Urinary bladder (tissue), 4 donors: ENCODE results near the gene ERCC4. TPM values are rescaled to one million over a fixed set of nuclear protein-coding genes. Genes with fewer than 3 reads are reported as not detected.

Experiments used
- DNase-seq: peaks from one replicate; pipeline ENCODE4 v3.0.0-alpha.2; 2015; ENCODE audit errors: extremely low spot score
- H3K27ac ChIP-seq: one replicate; pipeline ENCODE4 v1.5.1; 2013; ENCODE audit warnings: low read depth, mild to moderate bottlenecking, moderate library complexity
- H3K36me3 ChIP-seq: one replicate; pipeline ENCODE4 v1.6.1; 2013; ENCODE audit warnings: mild to moderate bottlenecking, moderate library complexity; ENCODE audit not compliant: insufficient read depth
- H3K4me1 ChIP-seq: one replicate; pipeline ENCODE4 v1.6.1; 2013; ENCODE audit warnings: mild to moderate bottlenecking, moderate library complexity; ENCODE audit not compliant: insufficient read depth
- H3K4me3 ChIP-seq: one replicate; pipeline ENCODE4 v1.5.1; 2013; ENCODE audit warnings: low read depth, low read length
- WGBS: extraction: QIAGEN DNeasy Blood & Tissue Kit; methylation state at CpG from one replicate; pipeline ENCODE4 v1.1.7; 2013; 5-methylcytosine and 5-hydroxymethylcytosine counted together
- polyA plus RNA-seq: library from polyadenylated mRNA; stranded (reverse); fragments of 200-250 nt; gene quantifications from one replicate; pipeline ENCODE4 v1.2.3, GENCODE V29; 2013
- total RNA-seq: library from RNA; depleted of rRNA; stranded (reverse); fragments of >200 nt; gene quantifications from one replicate; pipeline ENCODE4 v1.2.3, GENCODE V29; 2014
- donor health status: healthy with polysubstance abuse.
- donor health status: healthy.

The ERCC4 gene
- total and polyA plus RNA-seq, 2 donors: 5.2 to 18.4 TPM

DNA sequence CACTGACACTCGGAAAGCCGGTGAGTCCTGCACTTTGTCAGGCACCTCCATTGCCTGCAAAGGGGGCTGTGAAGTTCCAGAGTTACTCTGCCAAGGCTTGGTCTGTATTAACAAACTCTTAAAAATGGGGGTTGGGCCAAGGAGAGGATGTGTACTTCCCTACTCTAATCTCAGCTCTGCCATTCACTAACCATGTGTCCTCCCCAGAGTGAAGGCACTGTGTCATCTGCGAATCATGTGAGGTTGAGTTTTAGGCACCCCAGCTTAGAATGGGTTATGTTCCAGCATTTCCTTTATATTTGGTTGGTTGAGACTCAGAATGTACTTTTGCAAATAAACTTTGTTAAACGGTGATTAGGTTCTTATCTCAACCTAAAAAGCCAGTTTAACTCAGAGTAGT, 24.9 kb downstream of the ERCC4 start:
- peaks cover 2% of the 10 kb centered on the region for H3K36me3 ChIP-seq
- DNase-seq: no peak
- WGBS: 71% methylated on average over 4 of the region's 4 CpGs

DNA sequence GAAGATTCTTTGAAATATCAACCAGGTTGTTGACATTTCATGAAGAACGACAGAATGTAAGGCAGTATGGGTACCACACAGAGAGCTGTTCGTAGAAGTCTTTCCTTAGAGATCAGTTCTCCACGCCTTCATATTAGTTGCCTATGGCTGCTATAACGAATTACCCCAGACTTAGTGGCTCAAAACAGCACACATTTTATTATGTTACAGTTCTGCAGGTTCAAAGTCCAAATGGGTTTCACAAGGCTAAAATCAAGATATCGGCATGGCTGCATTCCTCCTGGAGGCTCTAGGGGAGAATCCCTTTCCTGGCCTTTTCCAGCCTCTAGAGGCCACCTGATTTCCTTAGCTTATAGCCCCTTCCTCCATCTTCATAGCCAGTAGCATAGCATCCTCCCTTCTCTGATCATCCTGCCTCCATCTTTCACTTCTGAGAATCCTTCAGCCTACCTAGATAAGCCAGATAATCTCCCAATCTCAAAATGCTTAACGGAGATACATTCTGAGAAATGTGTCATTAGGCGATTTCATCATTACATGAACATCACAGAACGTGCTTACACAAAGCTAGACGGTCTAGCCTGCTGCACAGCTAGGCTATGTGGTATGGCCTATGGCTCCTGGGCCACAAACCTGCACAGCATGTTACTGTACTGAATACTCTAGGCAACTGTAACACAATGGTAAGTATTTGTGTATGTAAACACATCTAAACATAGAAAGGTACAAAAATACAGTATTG, 26.0 kb downstream of the ERCC4 start:
- DNase-seq: no peak
- H3K27ac ChIP-seq: no peak overlapping the region
- H3K36me3 ChIP-seq: peaks cover 2% of the 10 kb centered on the region
- 97% methylated on average over 9 of the region's 9 CpGs for WGBS
- H3K4me1 ChIP-seq: no peaks in the 10 kb centered on the region
- no peak overlapping the region for H3K4me3 ChIP-seq

More for the DNA sequence above, 24.9 kb downstream of the ERCC4 start:
- H3K4me1 ChIP-seq: no peaks in the 10 kb centered on the region
- no peak overlapping the region for H3K27ac ChIP-seq
- no peak overlapping the region for H3K4me3 ChIP-seq

DNA sequence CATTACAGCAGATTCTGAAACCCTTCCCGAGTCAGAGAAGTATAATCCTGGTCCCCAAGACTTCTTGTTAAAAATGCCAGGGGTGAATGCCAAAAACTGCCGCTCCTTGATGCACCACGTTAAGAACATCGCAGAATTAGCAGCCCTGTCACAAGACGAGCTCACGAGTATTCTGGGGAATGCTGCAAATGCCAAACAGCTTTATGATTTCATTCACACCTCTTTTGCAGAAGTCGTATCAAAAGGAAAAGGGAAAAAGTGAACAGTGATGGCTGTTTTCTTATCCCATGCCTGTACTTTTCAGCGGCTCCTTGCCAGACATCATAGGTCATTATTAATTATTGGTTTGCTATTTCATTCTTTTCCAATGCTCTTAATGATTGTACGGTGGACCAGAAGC, 28.1 kb downstream of the ERCC4 start:
- DNase-seq: no peak
- H3K4me1 ChIP-seq: no peaks in the 10 kb centered on the region
- 71% methylated on average over 9 of the region's 9 CpGs for WGBS
- H3K4me3 ChIP-seq: no peak overlapping the region
- no peak overlapping the region for H3K27ac ChIP-seq
- H3K36me3 ChIP-seq: peaks cover 2% of the 10 kb centered on the region

DNA sequence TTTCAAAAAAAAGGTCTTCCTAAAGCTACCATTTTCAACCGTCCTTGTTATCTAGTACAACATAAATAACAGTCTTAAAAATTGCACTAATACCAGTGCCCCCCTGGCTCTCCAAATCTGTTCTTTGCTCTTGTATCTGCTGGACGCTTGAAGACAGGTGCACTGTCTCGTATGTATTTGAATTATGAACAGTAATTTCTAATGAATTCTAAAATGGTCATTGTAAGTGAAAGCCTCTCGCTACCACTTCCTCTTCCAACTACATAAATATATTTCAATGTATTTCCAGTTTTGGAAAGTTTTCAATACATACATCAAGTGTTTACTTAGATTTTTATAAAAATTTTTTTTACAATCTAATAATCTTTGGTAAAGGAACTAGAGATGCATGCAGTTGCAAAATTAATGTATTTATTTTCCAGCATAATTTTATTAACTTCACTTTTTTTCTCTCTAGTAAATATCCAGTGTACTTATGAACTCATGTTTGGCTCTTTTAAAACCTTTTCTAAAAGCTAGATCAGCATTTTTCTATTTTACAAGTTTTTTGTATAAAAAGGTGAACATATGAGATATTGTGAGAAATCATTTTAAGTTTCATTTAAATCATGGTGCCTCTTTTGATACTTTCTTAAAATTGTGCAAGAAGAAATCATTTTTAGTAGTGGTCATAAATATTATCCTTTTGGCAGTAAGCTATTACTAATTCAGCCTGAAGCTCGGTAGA, 31.0 kb downstream of the ERCC4 start:
- no peaks in the 10 kb centered on the region for H3K4me1 ChIP-seq
- H3K36me3 ChIP-seq: peaks cover 2% of the 10 kb centered on the region
- WGBS: 78% methylated on average over 5 of the region's 5 CpGs
- no peak for DNase-seq
- H3K4me3 ChIP-seq: no peak overlapping the region
- no peak overlapping the region for H3K27ac ChIP-seq

DNA sequence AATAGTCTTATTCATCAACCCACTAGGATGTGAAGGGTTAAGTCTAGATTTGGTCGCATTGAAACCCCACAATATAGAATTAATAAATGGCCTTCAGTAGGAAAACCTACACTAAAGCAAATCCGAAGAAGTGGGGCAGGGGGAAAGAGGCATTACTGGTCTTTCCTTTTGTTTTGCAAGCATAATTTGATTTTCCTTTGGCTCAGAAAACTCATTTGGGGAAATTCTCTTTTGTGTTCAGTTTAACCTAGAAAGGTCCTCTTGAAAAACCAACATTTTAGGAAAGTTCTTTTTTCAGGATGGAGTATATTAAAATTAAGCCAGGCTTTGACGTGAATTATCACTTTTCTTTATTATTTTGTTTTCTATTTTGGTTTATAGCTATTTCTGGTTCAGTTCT, 31.7 kb downstream of the ERCC4 start:
- WGBS: 59% methylated on average over 3 of the region's 3 CpGs

DNA sequence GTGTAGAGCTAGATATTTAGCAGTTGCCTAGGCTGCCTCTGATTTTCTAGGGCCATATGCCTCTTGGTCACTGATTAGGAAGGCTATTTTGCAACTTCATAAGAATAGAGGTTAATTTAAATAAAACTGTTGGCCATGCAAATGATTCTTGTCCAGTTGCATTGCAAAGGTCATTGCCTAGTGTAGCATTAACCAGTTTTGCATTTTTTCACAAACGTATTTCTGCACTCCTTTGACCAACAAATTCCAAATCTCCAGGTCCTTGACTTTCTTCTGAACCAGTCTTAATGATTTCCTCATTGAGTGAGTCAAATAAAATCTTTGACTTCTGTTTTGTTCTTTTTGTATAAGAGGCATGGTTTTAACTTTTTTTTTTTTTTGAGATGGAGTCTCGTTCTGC, 33.5 kb downstream of the ERCC4 start:
- WGBS: 92% methylated on average over 2 of the region's 2 CpGs

More for the DNA sequence above, 31.7 kb downstream of the ERCC4 start:
- Histone ChIP-seq H3K27ac (no peak overlapping the region), H3K4me3 (no peak overlapping the region), H3K36me3 (peaks cover 2% of the 10 kb centered on the region), H3K4me1 (no peaks in the 10 kb centered on the region)
- DNase-seq: no peak

DNA sequence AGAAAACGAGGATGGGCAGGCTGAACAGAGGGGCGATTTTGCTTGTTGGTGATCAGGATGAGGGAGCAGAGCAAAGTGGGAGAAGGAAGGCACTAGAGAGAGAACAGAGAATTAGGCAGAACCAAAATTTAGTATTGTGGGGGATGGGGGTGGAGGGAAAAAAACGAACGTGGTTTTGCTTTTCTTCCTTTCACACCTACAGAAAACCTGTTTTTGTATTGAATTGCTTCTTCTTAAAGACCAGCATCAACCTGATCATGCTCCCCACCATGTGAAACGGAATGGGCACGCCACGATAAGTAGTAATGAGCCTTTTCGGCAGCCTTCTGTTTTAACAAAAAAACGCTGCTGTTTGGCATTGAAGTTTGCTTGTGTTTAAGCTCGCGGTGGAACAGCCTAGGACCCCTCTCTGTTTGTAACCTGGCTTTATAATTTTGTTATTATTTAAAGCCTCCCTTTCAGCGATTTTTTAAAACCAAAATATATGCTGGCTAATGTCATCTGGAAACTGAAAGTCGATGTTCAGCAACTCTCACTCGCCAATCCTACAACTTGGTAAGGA, 36.8 kb downstream of the ERCC4 start:
- peak overlapping the region; percentile 16 for H3K4me3 ChIP-seq
- WGBS: 38% methylated on average over 14 of the region's 14 CpGs
- no peaks in the 10 kb centered on the region for H3K4me1 ChIP-seq
- H3K36me3 ChIP-seq: no peaks in the 10 kb centered on the region
- no peak for DNase-seq
- H3K27ac ChIP-seq: peak overlapping the region; percentile 43

More for the DNA sequence above, 33.5 kb downstream of the ERCC4 start:
- Histone ChIP-seq H3K36me3 (no peaks in the 10 kb centered on the region), H3K4me3 (no peak overlapping the region), H3K27ac (no peak overlapping the region), H3K4me1 (no peaks in the 10 kb centered on the region)
- DNase-seq: no peak

DNA sequence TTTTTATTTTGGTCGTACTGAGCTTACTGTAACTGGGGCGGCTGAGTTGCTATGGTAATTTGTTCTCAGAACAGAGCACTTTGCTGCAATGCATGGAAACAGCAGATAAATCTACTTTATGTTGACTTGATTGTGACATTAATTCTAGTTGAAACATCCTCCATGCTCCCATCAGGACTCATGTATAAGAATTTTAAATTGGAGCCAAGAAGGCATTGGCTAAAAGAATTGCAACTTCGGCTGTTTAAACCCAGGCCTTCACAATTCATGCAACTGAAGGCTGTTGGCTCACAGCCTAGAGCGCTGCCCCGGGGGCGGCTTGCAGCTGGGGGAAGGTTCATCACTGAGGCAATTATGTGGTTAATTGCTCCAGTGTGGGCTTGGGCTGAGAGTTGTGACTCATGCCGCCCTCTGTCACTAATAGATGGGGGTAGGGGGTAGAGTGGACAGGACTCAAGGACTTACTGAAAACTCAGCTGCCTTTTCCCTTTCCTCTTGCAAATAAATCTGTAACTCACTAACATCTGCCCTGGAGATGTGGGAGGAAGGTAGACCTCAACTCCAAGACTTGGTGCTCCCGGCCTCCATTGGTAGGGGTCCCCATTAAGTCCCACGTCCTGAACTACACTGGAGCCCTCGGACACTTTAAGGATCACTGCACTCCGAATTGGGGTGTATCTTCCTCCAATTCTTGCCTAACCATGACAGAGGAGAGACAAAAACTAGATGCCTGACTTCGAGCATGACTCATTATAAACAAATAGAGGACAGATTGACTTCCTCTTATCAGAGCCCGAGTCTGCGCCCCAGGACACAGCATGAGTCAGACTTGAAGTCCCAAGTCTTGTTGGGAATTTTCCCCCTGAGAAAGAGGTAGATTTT, 37.5 kb downstream of the ERCC4 start:
- Histone ChIP-seq H3K36me3 (no peaks in the 10 kb centered on the region), H3K4me1 (no peaks in the 10 kb centered on the region), H3K4me3 (peak overlapping the region; percentile 22), H3K27ac (peak overlapping the region; percentile 65)
- 16% methylated on average over 14 of the region's 14 CpGs for WGBS
- DNase-seq: peak; percentile 52

DNA sequence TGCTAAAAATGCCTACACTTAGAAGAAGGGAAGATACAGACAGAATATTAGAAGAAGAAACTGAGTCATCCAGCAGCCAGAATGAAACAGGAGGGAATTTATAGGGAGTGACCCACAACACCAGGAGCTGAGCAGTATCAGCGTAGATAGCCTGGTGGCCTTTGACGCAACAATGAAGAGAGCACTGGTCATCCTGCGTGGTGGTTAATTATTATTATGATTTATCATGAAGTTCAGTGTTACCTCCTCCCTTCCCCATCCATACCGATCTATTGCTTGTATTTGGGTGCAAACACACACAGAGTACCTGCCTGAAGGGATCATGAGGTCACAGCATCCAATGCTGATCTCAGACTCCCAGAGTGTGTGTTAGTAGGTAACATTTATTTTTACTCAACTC, 38.5 kb downstream of the ERCC4 start:
- WGBS: 96% methylated on average over 4 of the region's 4 CpGs
- no peaks in the 10 kb centered on the region for H3K36me3 ChIP-seq
- no peaks in the 10 kb centered on the region for H3K4me1 ChIP-seq
- DNase-seq: no peak
- H3K4me3 ChIP-seq: no peak overlapping the region
- no peak overlapping the region for H3K27ac ChIP-seq

DNA sequence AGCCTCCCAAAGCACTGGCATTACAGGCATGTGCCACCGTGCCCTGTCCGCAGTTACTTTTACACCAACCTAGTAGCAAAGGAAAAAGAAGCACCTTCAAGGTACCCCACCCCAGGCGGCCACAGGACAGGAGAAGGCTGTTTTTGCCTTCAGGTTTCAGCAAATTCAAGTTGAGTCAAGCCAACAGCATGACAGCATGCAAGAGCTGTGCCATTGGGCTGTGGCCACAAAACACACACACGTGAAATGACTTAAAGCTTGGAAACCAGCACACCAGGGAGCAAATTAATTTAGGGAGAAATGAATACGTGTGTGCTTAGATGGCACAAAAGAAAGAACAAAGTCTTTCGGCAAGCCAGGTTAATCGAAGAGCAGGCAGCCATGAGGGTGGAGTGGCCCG, 39.7 kb downstream of the ERCC4 start:
- Histone ChIP-seq H3K36me3 (no peaks in the 10 kb centered on the region), H3K27ac (no peak overlapping the region), H3K4me1 (no peaks in the 10 kb centered on the region), H3K4me3 (no peak overlapping the region)
- WGBS: 91% methylated on average over 8 of the region's 8 CpGs
- no peak for DNase-seq

DNA sequence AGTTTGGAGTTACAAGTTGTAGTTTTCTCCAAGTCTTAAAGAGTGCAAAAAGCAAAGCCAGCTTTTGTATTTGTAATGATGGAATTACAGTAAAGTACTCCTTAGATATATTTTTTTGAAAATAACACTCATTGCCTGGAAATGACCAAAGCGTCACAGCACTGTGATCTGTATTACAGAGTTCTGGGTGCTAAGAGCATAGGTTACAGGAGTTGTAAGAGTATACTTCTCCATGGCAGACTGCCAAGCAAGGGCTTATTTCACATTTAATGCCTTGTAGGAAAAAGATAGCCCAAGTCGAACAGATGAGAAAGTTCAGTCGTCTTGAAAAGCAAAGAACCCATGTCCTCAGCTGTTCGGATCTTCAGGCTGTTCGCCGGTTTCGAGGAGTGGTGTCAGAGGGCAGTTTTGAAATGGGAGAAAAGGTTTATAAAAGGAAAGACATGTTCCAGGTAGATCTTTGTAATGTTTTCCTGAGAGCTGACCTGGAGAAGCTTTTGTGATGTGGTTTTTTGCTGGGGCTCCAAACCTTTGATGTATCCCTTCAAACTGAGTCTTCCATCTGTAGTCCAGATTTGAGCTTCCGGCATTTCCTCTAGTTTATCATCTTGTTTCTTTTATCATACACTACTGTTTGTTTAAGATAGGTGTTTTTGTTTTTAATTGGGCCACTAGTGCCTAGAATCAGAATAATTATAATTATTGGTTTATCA, 41.3 kb downstream of the ERCC4 start:
- Histone ChIP-seq H3K27ac (no peak overlapping the region), H3K4me1 (no peaks in the 10 kb centered on the region), H3K36me3 (no peaks in the 10 kb centered on the region), H3K4me3 (no peak overlapping the region)
- 39% methylated on average over 8 of the region's 8 CpGs for WGBS
- no peak for DNase-seq

DNA sequence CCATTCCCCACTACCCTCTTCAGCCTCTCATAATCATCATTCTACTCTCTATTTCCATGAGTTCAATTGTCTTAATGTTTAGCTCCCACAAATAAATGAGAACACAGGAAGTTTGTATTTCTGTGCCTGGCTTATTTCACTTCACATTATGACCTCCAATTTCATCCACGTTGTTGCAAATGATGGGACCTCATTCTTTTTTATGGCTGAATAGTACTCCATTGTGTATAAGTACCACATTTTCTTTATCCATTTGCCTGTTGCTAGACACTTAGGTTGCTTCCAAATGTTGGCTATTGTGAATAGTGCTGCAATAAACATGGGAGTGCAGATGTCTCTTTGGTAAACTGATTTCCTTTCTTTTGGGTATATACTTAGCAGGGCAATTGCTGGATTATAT, 42.3 kb downstream of the ERCC4 start:
- Histone ChIP-seq H3K4me1 (no peaks in the 10 kb centered on the region), H3K36me3 (no peaks in the 10 kb centered on the region), H3K27ac (no peak overlapping the region), H3K4me3 (no peak overlapping the region)
- no peak for DNase-seq
- WGBS: 91% methylated on average over 1 of the region's 1 CpG

DNA sequence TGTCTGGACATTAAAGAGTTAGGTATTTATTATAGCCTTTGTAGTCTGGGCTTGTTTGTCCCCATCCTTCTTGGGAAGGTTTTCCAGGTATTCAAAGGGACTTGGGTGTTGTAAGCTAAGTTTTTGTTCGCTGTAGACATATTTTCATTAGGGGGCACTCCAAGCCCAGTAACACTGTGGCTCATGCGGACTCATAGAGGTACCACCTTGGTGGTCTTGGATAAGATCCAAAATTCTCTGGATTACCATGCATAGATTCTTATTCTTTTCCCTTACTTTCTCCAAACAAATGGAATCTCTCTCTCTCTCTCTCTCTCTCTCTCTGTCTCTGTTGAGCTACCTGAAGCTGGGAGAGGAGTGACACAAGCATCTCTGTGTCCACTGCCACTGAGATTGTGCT, 48.9 kb downstream of the ERCC4 start:
- WGBS: 71% methylated on average over 2 of the region's 2 CpGs
- no peaks in the 10 kb centered on the region for H3K36me3 ChIP-seq

More for the DNA sequence above, 48.9 kb downstream of the ERCC4 start:
- no peak overlapping the region for H3K27ac ChIP-seq
- DNase-seq: no peak
- no peaks in the 10 kb centered on the region for H3K4me1 ChIP-seq
- no peak overlapping the region for H3K4me3 ChIP-seq
